Activated T-cell treated with anti-CD3 and anti-CD28 coated beads, Interleukin-2, amount 50 U/mL, for 24 hours (primary cell): ENCODE results near the gene HSD17B12.
"Not testable (repeated sequence)": the region's sequence is repeated elsewhere in the genome, so short reads cannot be mapped to it uniquely, and the experiment has no call there.

Experiments used
- DNase-seq: peaks from one replicate; pipeline ENCODE4 v3.0.0-alpha.2; 2020
- H3K27ac Mint-ChIP-seq: 2 replicates; pipeline ENCODE4 v1.8.0; 2020; ENCODE audit warnings: mild to moderate bottlenecking, mixed read lengths
- H3K27me3 Mint-ChIP-seq: 2 replicates; pipeline ENCODE4 v1.8.0; 2020; ENCODE audit warnings: mixed read lengths
- H3K36me3 Mint-ChIP-seq: 2 replicates; pipeline ENCODE4 v1.8.0; 2020; ENCODE audit warnings: low read depth, mixed read lengths
- H3K4me1 Mint-ChIP-seq: 2 replicates; pipeline ENCODE4 v1.8.0; 2020; ENCODE audit warnings: low read depth, mixed read lengths
- H3K4me3 Mint-ChIP-seq: 2 replicates; pipeline ENCODE4 v1.8.0; 2020; ENCODE audit warnings: mild to moderate bottlenecking, moderate library complexity, mixed read lengths
- H3K9me3 Mint-ChIP-seq: 2 replicates; pipeline ENCODE4 v1.8.0; 2020; ENCODE audit warnings: mixed read lengths

The HSD17B12 gene

DNA sequence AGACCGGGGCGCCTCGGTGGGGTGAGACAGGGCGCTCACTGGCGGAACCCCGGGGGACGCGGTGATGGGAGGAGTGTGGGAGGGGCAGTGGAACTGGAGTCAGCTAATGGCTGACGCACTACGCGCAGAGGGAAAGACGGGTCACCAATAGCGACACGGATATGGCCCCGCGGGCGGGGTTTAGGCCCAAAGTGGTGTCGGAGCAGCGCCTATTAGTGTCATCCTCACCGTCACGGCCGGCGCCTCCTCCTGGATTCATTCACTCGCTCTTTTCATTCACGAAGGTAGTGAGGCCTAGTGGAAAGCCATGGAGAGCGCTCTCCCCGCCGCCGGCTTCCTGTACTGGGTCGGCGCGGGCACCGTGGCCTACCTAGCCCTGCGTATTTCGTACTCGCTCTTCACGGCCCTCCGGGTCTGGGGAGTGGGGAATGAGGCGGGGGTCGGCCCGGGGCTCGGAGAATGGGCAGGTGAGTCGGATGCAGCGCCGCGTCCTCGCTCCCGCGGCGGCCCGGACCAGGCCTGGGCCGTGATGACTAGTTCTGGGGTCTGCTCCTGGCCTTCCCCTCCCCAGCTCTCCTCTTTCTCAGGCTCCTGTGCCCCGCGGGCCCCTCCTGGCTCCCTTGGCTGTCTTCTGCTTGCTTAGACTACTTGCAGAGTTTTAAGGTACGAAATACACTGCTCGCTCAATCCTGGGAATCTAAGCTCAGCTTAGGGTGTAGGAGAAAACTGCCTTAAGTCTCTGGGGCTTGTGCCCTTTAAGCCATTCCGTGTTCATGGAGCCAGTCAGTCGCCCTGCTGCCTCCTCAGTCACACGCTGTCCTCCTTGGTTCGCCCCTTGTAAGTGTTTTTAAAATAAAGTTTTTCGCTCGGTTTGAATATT is at the start of gene HSD17B12:
Gene HSD17B12, plus strand, starts transcription at position 218 of the 880 bp plus-strand sequence. Its CDS starts 90 bp downstream, at position 308.
- peak within 1 kb of the TSS; percentile 89 for H3K4me3 Mint-ChIP-seq
- H3K36me3 Mint-ChIP-seq = peaks cover 44% of the 10 kb centered on the region
- peak within 1 kb of the TSS; percentile 95 for H3K27ac Mint-ChIP-seq
- peaks cover 40% of the 10 kb centered on the region for H3K4me1 Mint-ChIP-seq
- H3K27me3 Mint-ChIP-seq = peaks cover 13% of the 10 kb centered on the region
- H3K9me3 Mint-ChIP-seq = peaks cover 9% of the 10 kb centered on the region
- DNase-seq = peak; percentile 98

DNA sequence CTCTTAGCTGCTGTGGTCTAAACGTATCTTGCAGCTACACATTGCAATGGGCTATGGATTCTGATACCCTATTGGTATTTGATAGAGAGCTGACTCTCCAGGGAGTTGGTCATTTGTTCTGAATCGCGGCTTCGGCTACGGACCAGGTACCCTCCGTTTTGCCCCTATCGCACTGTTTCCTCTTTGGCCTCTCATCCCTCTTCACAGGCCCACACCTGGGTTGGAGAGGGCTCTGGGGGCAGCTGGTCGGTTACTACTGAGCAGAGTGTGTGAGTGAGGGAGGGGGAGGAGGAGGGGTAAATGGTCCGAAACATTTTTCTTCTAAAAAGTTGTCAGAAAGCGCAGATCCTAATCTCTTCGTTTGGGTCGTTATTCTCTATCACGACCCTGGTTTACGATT is 48.8 kb upstream of the HSD17B12 start:
- H3K4me3 Mint-ChIP-seq = no peak overlapping the region

DNA sequence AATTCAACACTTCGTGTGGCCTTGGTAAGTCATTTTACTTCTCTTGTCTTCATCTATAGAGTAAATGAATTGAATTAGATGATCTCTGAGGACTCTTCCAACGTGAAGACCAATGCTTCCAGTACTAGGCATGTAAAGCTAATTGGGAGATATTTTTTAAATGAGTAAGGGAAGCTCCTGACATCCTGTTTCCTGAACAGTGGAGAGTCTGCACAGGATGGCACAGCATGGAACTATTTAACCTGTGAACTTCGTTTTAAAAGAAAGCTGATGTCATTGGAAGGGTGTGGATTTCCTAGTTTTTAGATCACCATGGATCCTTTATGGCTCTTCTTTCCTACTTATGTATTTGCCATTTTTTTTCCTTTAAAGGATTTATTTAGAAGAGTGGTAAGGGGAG is 48.4 kb upstream of the HSD17B12 start:
- Mint-ChIP-seq H3K36me3 (no peaks in the 10 kb centered on the region), H3K9me3 (no peaks in the 10 kb centered on the region), H3K27me3 (peaks cover 71% of the 10 kb centered on the region), H3K4me3 (no peak overlapping the region), H3K27ac (no peak overlapping the region), H3K4me1 (no peaks in the 10 kb centered on the region)
- no peak for DNase-seq

More for the DNA sequence above, 48.8 kb upstream of the HSD17B12 start:
- DNase-seq = no peak
- Mint-ChIP-seq H3K36me3 (no peaks in the 10 kb centered on the region), H3K27me3 (peaks cover 71% of the 10 kb centered on the region), H3K4me1 (no peaks in the 10 kb centered on the region), H3K9me3 (no peaks in the 10 kb centered on the region), H3K27ac (no peak overlapping the region)

DNA sequence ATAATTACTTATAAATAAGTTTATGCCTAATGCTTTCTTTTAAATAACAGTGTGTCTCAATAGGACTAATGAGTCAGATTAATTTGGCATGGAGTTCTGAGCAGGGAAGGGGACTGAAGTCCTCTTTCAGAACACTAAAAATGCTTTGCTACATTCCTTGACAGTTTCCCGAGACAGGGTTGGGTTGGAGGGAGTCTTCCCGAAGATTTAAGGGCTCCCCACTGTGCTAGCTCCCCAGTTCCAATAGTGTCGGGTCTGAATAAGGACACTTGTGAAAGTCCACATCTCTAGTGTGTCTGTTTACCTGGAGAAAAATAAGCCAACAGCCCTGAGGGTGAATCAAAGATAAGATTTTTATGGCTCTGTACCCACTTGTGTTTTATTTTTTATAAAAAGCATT is 41.8 kb upstream of the HSD17B12 start:
- H3K4me3 Mint-ChIP-seq = no peak overlapping the region
- no peak for DNase-seq
- H3K9me3 Mint-ChIP-seq = peaks cover 1% of the 10 kb centered on the region
- peaks cover 2% of the 10 kb centered on the region for H3K36me3 Mint-ChIP-seq
- H3K4me1 Mint-ChIP-seq = peaks cover 2% of the 10 kb centered on the region
- peaks cover 55% of the 10 kb centered on the region for H3K27me3 Mint-ChIP-seq
- no peak overlapping the region for H3K27ac Mint-ChIP-seq

DNA sequence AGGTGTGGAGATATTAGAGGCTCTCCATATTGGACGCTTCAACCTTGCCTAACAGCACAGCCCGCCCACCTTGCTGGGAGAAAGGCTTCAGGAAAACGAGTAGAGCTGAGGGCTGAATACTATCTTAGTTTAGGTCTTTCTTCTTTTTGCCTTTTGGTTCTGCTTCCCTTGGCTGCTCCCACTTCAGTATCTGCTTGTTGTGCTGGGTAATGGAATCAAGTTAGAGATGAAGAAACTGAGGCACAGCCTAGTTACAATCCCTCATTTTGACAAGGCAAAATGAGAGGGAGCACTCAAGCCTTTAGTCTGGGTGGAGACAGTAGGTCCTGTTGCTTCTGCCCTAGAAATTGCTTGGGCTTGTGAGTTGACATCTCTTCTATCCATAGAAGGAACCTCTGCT is 41.3 kb upstream of the HSD17B12 start:
- Mint-ChIP-seq H3K36me3 (peaks cover 6% of the 10 kb centered on the region), H3K4me3 (no peak overlapping the region), H3K27me3 (peaks cover 52% of the 10 kb centered on the region), H3K4me1 (peaks cover 7% of the 10 kb centered on the region), H3K9me3 (peaks cover 3% of the 10 kb centered on the region), H3K27ac (no peak overlapping the region)
- DNase-seq = no peak

DNA sequence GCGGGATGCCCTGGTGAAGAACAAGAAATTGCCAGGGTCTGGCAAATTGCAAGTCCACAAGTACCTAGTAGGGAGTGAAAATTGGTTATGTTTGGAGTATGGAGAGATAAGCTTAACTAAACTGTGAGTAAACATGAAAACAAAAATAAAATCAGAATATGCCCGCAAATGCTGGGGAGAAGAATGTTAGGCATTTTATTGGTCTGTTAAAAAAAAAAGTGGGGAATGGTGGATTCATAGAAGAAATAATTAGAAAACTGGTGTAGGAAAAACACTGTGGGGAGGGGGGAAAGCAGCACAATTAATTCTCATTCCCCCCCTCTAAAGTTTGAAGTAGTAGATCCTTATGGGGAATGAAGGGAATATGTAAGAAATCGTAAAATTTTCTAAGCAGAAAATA is 40.6 kb upstream of the HSD17B12 start:
- Mint-ChIP-seq H3K4me1 (peaks cover 12% of the 10 kb centered on the region), H3K36me3 (peaks cover 12% of the 10 kb centered on the region), H3K9me3 (peaks cover 3% of the 10 kb centered on the region), H3K27ac (no peak overlapping the region), H3K4me3 (no peak overlapping the region), H3K27me3 (peaks cover 46% of the 10 kb centered on the region)
- DNase-seq = no peak

DNA sequence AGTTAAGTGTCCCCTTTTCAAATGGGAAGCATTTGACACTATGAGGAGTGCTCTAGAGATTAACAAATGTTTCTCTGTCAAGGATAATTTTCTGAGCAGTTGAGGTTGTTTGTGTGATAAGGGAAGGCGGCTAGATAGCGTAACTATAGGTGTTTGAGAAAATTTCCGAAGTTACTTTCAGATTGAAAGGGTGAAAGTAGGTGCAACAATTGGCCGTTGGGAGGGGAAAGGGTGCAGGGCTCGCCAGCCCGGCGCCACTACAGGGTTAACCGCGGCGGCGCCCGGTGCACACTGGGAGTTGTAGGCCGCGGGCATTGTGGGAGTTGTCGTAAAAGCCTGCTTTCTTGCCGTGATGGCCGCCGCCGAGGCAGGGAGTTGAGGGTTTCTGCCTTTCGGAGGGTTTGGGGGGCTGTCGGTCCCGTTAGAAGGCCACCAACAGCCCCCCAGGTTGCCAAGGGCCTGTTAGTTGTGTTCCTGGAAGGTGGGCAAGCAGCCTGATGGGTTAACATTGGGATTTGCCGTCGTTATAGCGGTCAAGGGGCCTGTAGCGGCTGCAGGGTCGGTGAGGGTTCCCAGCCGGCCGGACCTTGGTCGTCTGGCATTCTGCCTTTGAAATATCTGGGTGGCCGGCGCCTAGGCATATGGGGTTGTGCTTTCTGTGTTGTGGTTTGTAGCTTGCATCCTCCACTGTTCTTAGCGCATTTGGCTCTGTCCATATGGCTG is 36.5 kb upstream of the HSD17B12 start:
- peak overlapping the region; percentile 95 for H3K27ac Mint-ChIP-seq
- H3K9me3 Mint-ChIP-seq = peaks cover 3% of the 10 kb centered on the region
- H3K36me3 Mint-ChIP-seq = peaks cover 12% of the 10 kb centered on the region
- peaks cover 28% of the 10 kb centered on the region for H3K4me1 Mint-ChIP-seq
- peak; percentile 89 for DNase-seq
- peaks cover 15% of the 10 kb centered on the region for H3K27me3 Mint-ChIP-seq
- peak overlapping the region; percentile 96 for H3K4me3 Mint-ChIP-seq

DNA sequence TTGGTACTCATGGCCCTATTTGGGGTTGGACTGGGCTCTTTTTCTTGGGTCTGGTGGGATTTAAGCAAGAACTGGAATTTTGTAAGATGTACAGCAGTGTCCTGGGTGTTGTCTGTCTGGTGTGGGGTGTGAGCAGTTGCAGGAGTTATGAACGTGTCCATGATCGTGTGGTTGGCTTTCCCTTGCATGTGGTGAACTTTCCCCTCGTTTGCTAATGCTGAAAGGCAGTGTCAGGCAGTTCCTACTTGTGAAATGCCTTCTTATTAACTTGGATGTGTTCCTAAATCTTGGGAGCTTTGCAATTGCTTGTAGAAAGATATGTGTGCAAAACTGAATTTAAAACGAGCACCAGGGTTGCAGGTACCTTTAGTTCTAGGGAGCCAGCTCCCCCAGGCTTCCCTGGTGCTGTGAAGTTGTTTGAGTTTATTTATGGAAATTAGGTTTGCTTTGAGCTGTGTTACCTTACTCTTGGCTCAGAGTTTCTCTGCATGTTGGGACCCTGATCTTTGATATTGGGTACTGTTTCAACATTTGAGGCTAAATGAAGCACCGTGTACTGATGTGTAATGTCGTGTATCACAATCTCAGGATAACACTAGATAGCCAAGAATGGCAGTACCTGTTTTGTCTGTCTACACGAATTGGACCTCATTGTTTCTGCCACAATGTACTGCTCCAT is 35.8 kb upstream of the HSD17B12 start:
- Mint-ChIP-seq H3K36me3 (peaks cover 16% of the 10 kb centered on the region), H3K4me3 (peak overlapping the region; percentile 96), H3K27ac (peak overlapping the region; percentile 95), H3K9me3 (peaks cover 3% of the 10 kb centered on the region), H3K4me1 (peaks cover 28% of the 10 kb centered on the region), H3K27me3 (peaks cover 8% of the 10 kb centered on the region)
- no peak for DNase-seq

DNA sequence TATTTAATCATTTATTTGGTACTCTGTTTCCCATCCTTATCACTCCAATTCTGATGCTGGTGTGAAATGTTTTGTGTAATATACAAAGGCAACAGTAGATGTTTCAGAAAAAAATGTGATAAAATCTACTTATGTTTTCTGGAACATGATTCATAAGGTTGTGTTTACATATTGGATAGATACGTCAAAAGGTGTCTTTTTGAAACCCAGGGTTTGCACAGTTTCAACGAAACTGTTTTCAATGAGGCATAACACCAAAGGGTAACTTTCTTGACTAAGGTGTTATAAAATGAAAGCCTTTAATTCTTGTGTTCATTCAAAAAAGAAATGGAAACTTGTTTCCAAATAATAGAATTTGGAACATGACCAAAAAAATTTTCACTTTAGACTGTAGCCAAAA is 33.8 kb upstream of the HSD17B12 start:
- DNase-seq = no peak
- Mint-ChIP-seq H3K4me1 (peaks cover 28% of the 10 kb centered on the region), H3K36me3 (peaks cover 24% of the 10 kb centered on the region), H3K27me3 (no peaks in the 10 kb centered on the region), H3K27ac (no peak overlapping the region), H3K4me3 (no peak overlapping the region), H3K9me3 (peaks cover 10% of the 10 kb centered on the region)

DNA sequence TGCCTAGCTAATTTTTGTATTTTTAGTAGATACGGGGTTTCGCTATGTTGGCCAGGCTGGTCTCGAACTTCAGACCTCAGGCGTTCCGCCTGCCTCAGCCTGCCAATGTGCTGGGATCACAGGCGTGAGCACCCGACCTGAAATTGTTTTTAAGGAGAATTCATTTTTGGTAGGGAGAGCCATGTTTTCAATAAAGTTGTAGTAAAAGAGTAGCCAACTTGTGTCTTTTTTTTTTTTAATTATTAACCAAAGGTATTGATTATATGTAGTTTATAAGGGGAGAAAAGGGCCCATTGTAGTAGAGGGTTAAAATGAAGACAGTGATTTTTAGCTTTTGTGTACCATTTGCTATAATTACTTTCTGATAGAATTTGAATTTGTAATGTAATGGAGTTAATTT is 31.6 kb upstream of the HSD17B12 start:
- H3K4me3 Mint-ChIP-seq = no peak overlapping the region
- H3K27me3 Mint-ChIP-seq = peaks cover 5% of the 10 kb centered on the region
- H3K4me1 Mint-ChIP-seq = peaks cover 24% of the 10 kb centered on the region
- no peak overlapping the region for H3K27ac Mint-ChIP-seq
- H3K9me3 Mint-ChIP-seq = peaks cover 6% of the 10 kb centered on the region
- H3K36me3 Mint-ChIP-seq = peaks cover 21% of the 10 kb centered on the region
- no peak for DNase-seq

DNA sequence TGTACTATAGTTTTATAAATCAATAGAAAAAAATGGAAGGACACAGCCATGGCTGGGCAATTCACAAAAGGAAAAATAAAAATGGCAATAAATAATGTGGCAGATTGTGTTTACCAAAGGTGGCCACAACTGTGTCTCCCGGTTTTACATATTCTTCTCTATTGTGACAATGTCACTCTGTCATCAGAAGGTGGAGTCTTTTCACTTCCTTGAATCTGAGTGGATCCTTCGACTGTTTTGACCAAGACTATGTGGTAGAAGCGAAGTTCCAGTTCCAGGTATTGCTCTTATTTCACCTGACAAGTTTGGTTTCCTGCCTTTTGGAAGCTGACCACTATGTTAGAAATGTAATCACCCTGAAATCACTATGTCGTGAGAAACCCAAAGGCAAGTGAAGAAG is 31.0 kb upstream of the HSD17B12 start:
- Mint-ChIP-seq H3K36me3 (peaks cover 15% of the 10 kb centered on the region), H3K27ac (no peak overlapping the region), H3K4me3 (no peak overlapping the region), H3K4me1 (peaks cover 20% of the 10 kb centered on the region), H3K9me3 (peaks cover 6% of the 10 kb centered on the region), H3K27me3 (peaks cover 5% of the 10 kb centered on the region)
- DNase-seq = no peak

DNA sequence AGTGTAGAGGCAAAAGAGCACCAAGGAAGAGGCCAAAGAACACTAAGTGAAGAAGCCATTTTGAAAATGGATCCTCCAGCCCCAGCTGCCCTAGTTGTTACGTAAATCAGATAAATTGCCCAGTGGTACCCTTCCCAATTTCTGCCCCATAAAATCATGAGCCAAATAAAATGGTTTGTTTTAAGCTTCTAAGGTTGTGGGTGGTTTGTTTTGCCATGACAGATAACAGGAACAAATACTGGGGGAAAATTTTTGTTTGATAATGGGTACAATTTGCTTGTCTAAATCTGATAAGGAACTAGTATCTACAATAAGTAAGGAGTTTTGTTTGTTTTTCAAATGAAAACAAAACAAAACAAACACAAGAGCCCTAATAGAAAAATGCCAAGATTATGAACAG is 30.6 kb upstream of the HSD17B12 start:
- no peak for DNase-seq
- Mint-ChIP-seq H3K36me3 (peaks cover 12% of the 10 kb centered on the region), H3K4me3 (no peak overlapping the region), H3K4me1 (peaks cover 16% of the 10 kb centered on the region), H3K27me3 (peaks cover 9% of the 10 kb centered on the region), H3K9me3 (peaks cover 6% of the 10 kb centered on the region), H3K27ac (no peak overlapping the region)

DNA sequence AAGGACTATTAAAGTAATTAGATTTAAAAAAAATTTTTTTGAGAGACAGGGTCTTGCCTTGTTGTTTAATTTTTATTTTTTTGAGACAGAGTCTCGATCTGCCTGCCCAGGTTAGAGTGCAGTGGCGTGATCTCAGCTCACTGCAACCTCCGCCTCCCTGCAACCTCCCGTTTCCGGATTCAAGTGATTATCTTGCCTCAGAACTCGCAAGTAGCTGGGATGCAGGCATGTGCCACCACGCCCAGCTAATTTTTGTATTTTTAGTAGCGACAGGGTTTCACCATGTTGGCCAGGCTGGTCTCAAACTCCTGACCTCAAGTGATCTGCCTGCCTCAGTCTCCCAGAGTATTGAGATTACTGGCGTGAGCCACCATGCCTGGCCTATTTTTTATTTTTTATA is 17.5 kb upstream of the HSD17B12 start:
- H3K27ac Mint-ChIP-seq, H3K4me3 Mint-ChIP-seq, H3K9me3 Mint-ChIP-seq, H3K36me3 Mint-ChIP-seq, DNase-seq, H3K4me1 Mint-ChIP-seq: not testable (repeated sequence)
- H3K27me3 Mint-ChIP-seq = peaks cover 42% of the 10 kb centered on the region

DNA sequence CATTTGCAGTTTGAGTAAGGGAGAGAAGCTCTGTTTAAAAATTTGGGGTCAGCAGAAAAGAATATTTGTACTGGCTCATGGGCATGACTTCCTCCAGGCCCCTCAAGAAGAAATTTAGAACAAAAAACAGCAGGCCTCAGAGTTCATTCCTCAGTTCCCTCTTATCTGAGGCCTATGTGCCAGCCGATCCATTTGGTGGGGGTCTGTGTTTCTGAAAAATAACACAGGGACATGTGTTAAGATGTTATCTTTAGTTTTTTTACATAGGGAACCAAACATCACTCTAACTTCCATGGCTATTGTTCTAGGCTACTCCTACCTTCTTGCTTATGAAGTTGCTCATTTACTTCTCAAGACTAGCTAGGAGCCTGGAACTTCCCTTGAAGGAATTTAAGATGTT is 16.2 kb upstream of the HSD17B12 start:
- DNase-seq = no peak
- no peaks in the 10 kb centered on the region for H3K4me1 Mint-ChIP-seq
- no peaks in the 10 kb centered on the region for H3K9me3 Mint-ChIP-seq
- H3K27ac Mint-ChIP-seq = no peak overlapping the region
- H3K36me3 Mint-ChIP-seq = no peaks in the 10 kb centered on the region
- H3K27me3 Mint-ChIP-seq = peaks cover 33% of the 10 kb centered on the region
- H3K4me3 Mint-ChIP-seq = no peak overlapping the region
